ENCODE data around the gene ZDHHC16.

The ZDHHC16 gene

GRCh38 chr10:97435211-97435610 lies 10.8 kb upstream of the ZDHHC16 start:
- no peak for TF ChIP-seq CTCF (conservative IDR thresholded peaks at IDR 0.05; ENCODE audit: low read depth, low read length)
- DNase-seq (ENCODE audit: low read depth) = no peak
- H3K4me3 ChIP-seq (ENCODE audit: low read depth, low read length) = no peak overlapping the region

- no peak for DNase-seq (ENCODE audit: low read depth)
- H3K4me3 ChIP-seq (ENCODE audit: low read depth, low read length) = no peak overlapping the region
- TF ChIP-seq CTCF (conservative IDR thresholded peaks at IDR 0.05; ENCODE audit: low read depth, low read length) = no peak
Observed at GRCh38 chr10:97442277-97442676, 3.7 kb upstream of the ZDHHC16 start.

GRCh38 chr10:97444212-97444611 lies 1.8 kb upstream of the ZDHHC16 start:
- no peak for DNase-seq (ENCODE audit: low read depth)
- H3K4me3 ChIP-seq (ENCODE audit: low read depth, low read length) = no peak overlapping the region
- no peak for TF ChIP-seq CTCF (conservative IDR thresholded peaks at IDR 0.05; ENCODE audit: low read depth, low read length)

- DNase-seq (ENCODE audit: low read depth) = no peak
- no peak for TF ChIP-seq CTCF (conservative IDR thresholded peaks at IDR 0.05; ENCODE audit: low read depth, low read length)
- peak overlapping the region; percentile 69 for H3K4me3 ChIP-seq (ENCODE audit: low read depth, low read length)
Observed at GRCh38 chr10:97445357-97445721, 636 bp upstream of the ZDHHC16 start.

GRCh38 chr10:97450828-97451227 lies 4.9 kb downstream of the ZDHHC16 start:
- DNase-seq (ENCODE audit: low read depth) = no peak
- no peak overlapping the region for H3K4me3 ChIP-seq (ENCODE audit: low read depth, low read length)
- no peak for TF ChIP-seq CTCF (conservative IDR thresholded peaks at IDR 0.05; ENCODE audit: low read depth, low read length)

DNA sequence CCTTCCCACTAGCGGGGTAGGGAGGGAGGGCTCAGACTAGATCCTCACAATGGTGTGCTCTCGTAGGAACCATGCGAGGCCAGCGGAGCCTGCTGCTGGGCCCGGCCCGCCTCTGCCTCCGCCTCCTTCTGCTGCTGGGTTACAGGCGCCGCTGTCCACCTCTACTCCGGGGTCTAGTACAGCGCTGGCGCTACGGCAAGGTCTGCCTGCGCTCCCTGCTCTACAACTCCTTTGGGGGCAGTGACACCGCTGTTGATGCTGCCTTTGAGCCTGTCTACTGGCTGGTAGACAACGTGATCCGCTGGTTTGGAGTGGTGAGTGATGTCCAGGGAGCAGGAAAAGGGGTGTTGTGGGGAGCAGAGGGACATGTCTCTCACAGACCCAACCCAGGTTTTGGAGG lies 5.6 kb downstream of the ZDHHC16 start:
- no peak overlapping the region for H3K4me3 ChIP-seq (ENCODE audit: low read depth, low read length)
- no peak for TF ChIP-seq CTCF (conservative IDR thresholded peaks at IDR 0.05; ENCODE audit: low read depth, low read length)
- DNase-seq (ENCODE audit: low read depth) = no peak

DNA sequence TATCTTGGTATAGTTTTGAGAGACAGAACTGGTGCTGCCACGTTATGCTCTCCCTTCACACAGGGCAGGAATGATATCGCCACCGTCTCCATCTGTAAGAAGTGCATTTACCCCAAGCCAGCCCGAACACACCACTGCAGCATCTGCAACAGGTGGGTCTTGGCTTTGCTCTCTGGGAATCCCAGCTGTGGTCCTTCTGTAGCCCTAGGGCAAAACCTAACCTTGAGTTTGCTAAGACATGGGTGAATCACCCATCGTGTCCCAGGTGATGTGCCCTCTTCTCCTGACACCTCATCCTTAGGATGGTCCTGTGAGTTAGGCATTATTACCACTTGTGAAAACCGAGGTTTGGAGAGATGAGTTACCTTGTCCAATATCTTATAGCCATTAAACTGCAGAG lies 6.4 kb downstream of the ZDHHC16 start:
- H3K4me3 ChIP-seq (ENCODE audit: low read depth, low read length) = no peak overlapping the region
- TF ChIP-seq CTCF (conservative IDR thresholded peaks at IDR 0.05; ENCODE audit: low read depth, low read length) = no peak
- DNase-seq (ENCODE audit: low read depth) = no peak

All from choroid plexus epithelial cell (primary cell).